GM19240 (cell line): ENCODE results near the gene MED7.
"Not testable (repeated sequence)": the region's sequence is repeated elsewhere in the genome, so short reads cannot be mapped to it uniquely, and the experiment has no call there.

Experiments used
- DNase-seq: peaks from one replicate; pipeline ENCODE4 v3.0.0; 2011; ENCODE audit warnings: low spot score; ENCODE audit not compliant: insufficient read length

MED7 gene

GRCh38 chr5:157142317-157143126, at the start of gene MED7:
Gene MED7, minus strand, starts transcription at chr5:157142865. Its CDS starts 3,434 bp downstream, at chr5:157139431.
- DNase-seq = peak; percentile 88

GRCh38 chr5:157189223-157189622, 46.6 kb upstream of the MED7 start:
- DNase-seq = no peak

- DNase-seq = no peak
Observed at GRCh38 chr5:157188270-157188669, 45.6 kb upstream of the MED7 start.

- DNase-seq = no peak
Observed at GRCh38 chr5:157187046-157187754, 44.5 kb upstream of the MED7 start.

- no peak for DNase-seq
Observed at GRCh38 chr5:157186309-157187045, 43.8 kb upstream of the MED7 start.

GRCh38 chr5:157185122-157185521, 42.5 kb upstream of the MED7 start:
- not testable (repeated sequence) for DNase-seq

- no peak for DNase-seq
Observed at GRCh38 chr5:157184117-157184670, 41.5 kb upstream of the MED7 start.

GRCh38 chr5:157182143-157182757, 39.6 kb upstream of the MED7 start:
- no peak for DNase-seq

- DNase-seq = no peak
Observed at GRCh38 chr5:157180374-157181264, 38.0 kb upstream of the MED7 start, which contains the start of gene ITK. Gene ITK, plus strand, starts transcription at chr5:157180840. Its CDS starts 138 bp downstream, at chr5:157180978.

GRCh38 chr5:157178966-157179365, 36.3 kb upstream of the MED7 start:
- DNase-seq = no peak

GRCh38 chr5:157177953-157178352, 35.3 kb upstream of the MED7 start:
- no peak for DNase-seq

GRCh38 chr5:157175071-157175612, 32.5 kb upstream of the MED7 start:
- no peak for DNase-seq

- DNase-seq = peak; percentile 51
Observed at GRCh38 chr5:157172403-157172802, 29.7 kb upstream of the MED7 start.

- DNase-seq = no peak
Observed at GRCh38 chr5:157168286-157168685, 25.6 kb upstream of the MED7 start.

- no peak for DNase-seq
Observed at GRCh38 chr5:157167214-157167621, 24.6 kb upstream of the MED7 start.

- no peak for DNase-seq
Observed at GRCh38 chr5:157166214-157167213, 23.8 kb upstream of the MED7 start, which contains the start of gene GARIN3. Gene GARIN3, minus strand, starts transcription at chr5:157166264. Its CDS starts 96 bp downstream, at chr5:157166168.

- DNase-seq = no peak
Observed at GRCh38 chr5:157165668-157166067, 23.0 kb upstream of the MED7 start.

- no peak for DNase-seq
Observed at GRCh38 chr5:157165261-157165660, 22.6 kb upstream of the MED7 start.
